GM06990 (cell line): ENCODE data around the gene PDILT.

Experiments used
- DNase-seq: peaks from one replicate; pipeline ENCODE4 v3.0.0-alpha.2; 2011; ENCODE audit not compliant: insufficient read length; ENCODE audit errors: extremely low read depth
- H3K27me3 ChIP-seq: replicated peaks from 2 replicates; pipeline ENCODE4 v1.6.0; 2011; ENCODE audit warnings: low read length; ENCODE audit not compliant: control insufficient read depth, insufficient read depth
- H3K36me3 ChIP-seq: 2 replicates; pipeline ENCODE4 v1.5.1; 2011; ENCODE audit warnings: low read length; ENCODE audit not compliant: control insufficient read depth, insufficient read depth
- H3K4me3 ChIP-seq: replicated peaks from 2 replicates; pipeline ENCODE4 v1.5.1; 2011; ENCODE audit warnings: low read depth, mild to moderate bottlenecking, control low read depth, low read length
- CTCF ChIP-seq: IDR thresholded peaks from 2 replicates; pipeline ENCODE4 v1.5.1; 2011; ENCODE audit warnings: low read length, control low read depth, mild to moderate bottlenecking, inconsistent platforms; ENCODE audit not compliant: insufficient read depth, poor library complexity, severe bottlenecking

PDILT gene

GRCh38 chr16:20411055-20411454, 6.5 kb upstream of the PDILT start:
- no peak for TF ChIP-seq CTCF
- Histone ChIP-seq H3K27me3 (no peaks in the 10 kb centered on the region; the same call in none of the 2 replicates), H3K4me3 (no peak overlapping the region), H3K36me3 (no peaks in the 10 kb centered on the region)
- DNase-seq: no peak

GRCh38 chr16:20410121-20410723, 5.7 kb upstream of the PDILT start:
- DNase-seq: peak; percentile 56
- no peak for TF ChIP-seq CTCF
- Histone ChIP-seq H3K4me3 (no peak overlapping the region), H3K36me3 (no peaks in the 10 kb centered on the region), H3K27me3 (no peaks in the 10 kb centered on the region; the same call in none of the 2 replicates)

DNA sequence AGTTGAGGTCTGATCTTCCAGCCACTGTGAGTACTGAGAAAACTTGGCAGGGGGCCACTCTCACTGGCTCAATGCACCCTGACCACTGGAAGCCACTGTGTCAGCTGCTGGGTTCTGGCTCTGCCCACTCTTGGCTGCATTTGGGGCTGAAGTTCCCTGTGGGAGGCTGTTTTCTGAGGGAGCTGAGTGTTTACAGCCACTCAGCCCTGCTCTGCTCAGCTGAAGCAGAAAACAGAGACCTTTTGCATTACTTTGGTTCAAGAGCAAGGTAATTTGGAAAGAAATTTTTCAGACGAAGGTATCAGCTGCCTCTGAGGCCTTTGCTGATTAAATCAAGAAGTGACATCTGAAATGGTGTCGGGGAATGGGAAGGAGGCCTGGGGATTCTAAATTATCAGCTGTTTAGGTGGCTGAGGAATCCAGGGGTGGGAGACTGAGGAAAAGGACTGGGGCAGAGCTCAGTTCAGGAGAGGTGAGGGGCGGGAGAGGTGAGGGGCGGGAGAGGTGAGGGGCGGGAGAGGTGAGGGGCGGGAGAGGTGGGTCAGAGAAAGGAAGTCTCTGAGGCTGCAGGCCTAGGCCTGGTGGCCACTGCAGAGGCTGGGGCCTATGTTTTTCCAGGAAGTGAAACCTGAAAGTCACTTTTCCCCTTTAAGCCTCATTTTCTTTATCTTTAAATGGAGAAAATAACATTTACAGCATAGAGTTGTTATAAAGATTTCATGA, 5.0 kb upstream of the PDILT start, which contains the start of gene ACSM5:
Gene ACSM5 (plus strand): TSS at position 137 of the 723 bp plus-strand sequence. CDS start 1,951 bp downstream, outside the sequence.
- TF ChIP-seq CTCF: no peak
- Histone ChIP-seq H3K4me3 (no peak within 1 kb of the TSS), H3K36me3 (no peaks in the 10 kb centered on the region), H3K27me3 (no peaks in the 10 kb centered on the region; the same call in 1 of the 2 replicates)
- no peak for DNase-seq

DNA sequence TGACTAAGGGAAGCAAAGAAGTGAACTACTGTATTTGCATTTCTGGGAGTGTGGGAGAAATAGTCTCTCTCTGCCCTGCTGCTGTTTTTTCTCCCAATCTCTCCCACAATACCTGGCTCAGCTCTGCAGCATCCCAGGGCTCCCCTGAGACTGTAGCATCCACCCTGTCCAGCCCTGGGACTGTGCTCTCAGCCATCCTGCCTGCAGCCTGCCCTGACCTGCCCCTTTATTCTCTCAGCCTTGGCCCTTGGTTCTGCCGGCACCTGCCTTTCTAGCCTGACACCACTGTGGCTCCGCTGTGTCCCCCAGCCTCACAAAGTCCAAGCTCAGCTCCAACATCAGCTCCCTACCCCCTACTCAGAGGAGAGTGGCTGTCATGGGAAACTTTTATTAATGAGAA, 1.9 kb downstream of the PDILT start:
- H3K4me3 ChIP-seq: no peak overlapping the region
- no peak for TF ChIP-seq CTCF
- no peaks in the 10 kb centered on the region for H3K36me3 ChIP-seq
- DNase-seq: no peak
- H3K27me3 ChIP-seq: peaks cover 2% of the 10 kb centered on the region

DNA sequence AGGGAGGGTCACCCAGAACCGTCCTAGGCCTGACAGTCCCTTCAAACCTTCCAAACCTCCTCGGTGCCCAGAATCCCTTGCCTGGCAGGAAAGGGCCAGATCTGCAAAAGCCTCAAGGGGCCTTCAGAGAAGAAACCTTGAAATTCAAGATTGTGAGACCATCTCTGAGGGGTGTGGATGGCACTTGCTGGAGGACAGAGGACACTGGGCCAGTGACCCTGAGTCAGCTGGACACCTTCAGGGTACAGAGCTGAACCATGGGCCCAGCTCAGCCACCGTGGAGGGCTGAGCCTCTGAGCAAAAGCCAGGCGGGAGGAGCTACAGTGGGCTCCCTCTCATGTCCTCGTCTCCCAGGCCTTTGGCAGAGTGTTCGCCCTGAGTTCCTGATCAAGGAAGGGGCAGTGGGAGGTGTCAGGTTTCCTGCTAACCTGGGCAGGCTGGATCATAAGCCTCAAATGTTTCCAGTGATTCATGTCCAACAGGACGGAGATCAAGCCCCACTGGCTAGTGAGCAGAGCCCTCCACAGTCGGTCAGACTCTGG, 3.0 kb downstream of the PDILT start:
- DNase-seq: no peak

More for the DNA sequence above, 3.0 kb downstream of the PDILT start:
- Histone ChIP-seq H3K4me3 (no peak overlapping the region), H3K36me3 (no peaks in the 10 kb centered on the region), H3K27me3 (peaks cover 2% of the 10 kb centered on the region)
- TF ChIP-seq CTCF: no peak
